ENCODE measurements around the gene ST3GAL4. TPM values are rescaled to one million over a fixed set of nuclear protein-coding genes. Genes with fewer than 3 reads are reported as not detected.

Gene ST3GAL4
- total and polyA plus RNA-seq, 9 of the 15 experiments (the other 6 are each of a cell fraction or from before 2014, with no cell fraction given): 0.27 to 22.9 (median 10.5) TPM

DNA sequence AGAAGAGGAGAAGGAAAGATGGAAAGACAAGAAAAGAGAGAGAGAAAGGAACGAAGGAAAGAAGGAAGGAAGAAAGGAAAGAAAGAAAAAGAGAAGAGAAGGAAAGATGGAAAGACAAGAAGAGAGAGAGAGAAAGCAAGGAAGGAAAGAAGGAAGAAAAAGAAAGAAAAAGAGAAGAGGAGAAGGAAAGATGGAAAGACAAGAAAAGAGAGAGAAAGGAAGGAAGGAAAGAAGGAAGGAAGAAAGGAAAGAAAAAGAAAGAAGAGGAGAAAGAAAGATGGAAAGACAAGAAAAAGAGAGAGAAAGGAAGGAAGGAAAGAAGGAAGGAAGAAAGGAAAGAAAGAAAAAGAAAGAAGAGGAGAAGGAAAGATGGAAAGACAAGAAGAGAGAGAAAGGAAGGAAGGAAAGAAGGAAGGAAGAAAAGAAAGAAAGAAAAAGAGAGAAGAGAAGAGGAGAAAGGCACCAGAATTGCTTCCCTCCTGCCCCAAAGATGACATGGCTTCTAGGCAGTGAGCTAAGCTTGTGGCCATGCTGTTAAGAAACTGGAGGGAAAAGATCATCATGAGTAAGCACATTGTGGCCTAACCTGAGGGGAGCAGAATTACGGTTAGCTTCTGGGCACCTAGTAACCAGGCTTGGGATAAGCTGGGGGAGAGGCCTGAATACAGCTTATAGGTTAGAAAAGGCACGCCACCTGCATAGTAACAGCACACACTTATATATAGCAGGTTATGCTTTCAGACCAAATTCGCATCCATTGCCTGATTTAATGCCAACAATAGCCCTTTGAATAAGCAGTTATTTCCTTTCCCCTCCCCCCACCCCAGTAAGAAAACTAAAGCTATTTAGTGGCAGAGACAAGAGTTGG lies 2.3 kb upstream of the ST3GAL4 start (continued):
- TF ChIP-seq, protein P1, sequence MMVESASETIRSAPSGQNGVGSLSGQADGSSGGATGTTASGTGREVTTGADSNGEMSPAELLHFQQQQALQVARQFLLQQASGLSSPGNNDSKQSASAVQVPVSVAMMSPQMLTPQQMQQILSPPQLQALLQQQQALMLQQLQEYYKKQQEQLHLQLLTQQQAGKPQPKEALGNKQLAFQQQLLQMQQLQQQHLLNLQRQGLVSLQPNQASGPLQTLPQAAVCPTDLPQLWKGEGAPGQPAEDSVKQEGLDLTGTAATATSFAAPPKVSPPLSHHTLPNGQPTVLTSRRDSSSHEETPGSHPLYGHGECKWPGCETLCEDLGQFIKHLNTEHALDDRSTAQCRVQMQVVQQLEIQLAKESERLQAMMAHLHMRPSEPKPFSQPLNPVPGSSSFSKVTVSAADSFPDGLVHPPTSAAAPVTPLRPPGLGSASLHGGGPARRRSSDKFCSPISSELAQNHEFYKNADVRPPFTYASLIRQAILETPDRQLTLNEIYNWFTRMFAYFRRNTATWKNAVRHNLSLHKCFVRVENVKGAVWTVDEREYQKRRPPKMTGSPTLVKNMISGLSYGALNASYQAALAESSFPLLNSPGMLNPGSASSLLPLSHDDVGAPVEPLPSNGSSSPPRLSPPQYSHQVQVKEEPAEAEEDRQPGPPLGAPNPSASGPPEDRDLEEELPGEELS (CRISPR knock-in tag; IDR thresholded peaks at IDR 0.05; ENCODE audit: borderline replicate concordance): no peak
- TF ChIP-seq DMBX1 (CRISPR knock-in tag; IDR thresholded peaks at IDR 0.05; ENCODE audit: borderline replicate concordance) (peak; percentile 90), FOSL1 (tag; conservative IDR thresholded peaks at IDR 0.05) (peak; percentile 49), ZNF668 (CRISPR knock-in tag; IDR thresholded peaks at IDR 0.05) (no peak), ZNF324 (CRISPR knock-in tag; IDR thresholded peaks at IDR 0.05) (no peak), HLTF (IDR thresholded peaks at IDR 0.05) (peak; percentile 95), YY1 (IDR thresholded peaks at IDR 0.05; ENCODE audit: borderline replicate concordance in 1 of 3, control insufficient read depth in 1 of 3, extremely low read depth in 1 of 3, insufficient read depth in 3 of 3, insufficient read length in 1 of 3, insufficient replicate concordance in 2 of 3, low read depth in 1 of 3, low read length in 2 of 3) (peak; percentile 20 to 90 (median 30)), DNMT1 (IDR thresholded peaks at IDR 0.05) (peak; percentile 97), ZNF253 (CRISPR knock-in tag; conservative IDR thresholded peaks at IDR 0.05) (no peak), PHB2 (IDR thresholded peaks at IDR 0.05; ENCODE audit: low read depth) (peak; percentile 84), E2F3 (CRISPR knock-in tag; IDR thresholded peaks at IDR 0.05) (peak; percentile 41; the same call in 1 of the 2 replicates), NKRF (IDR thresholded peaks at IDR 0.05; ENCODE audit: borderline replicate concordance) (peak; percentile 82), SAFB2 (IDR thresholded peaks at IDR 0.05; ENCODE audit: borderline replicate concordance, low read depth, low read length, severe bottlenecking) (no peak), CREM (IDR thresholded peaks at IDR 0.05; ENCODE audit: low read depth) (peak; percentile 53), KHSRP (IDR thresholded peaks at IDR 0.05) (peak; percentile 65; the same call in 1 of the 2 replicates), FOXK1 (CRISPR knock-in tag; IDR thresholded peaks at IDR 0.05; ENCODE audit: borderline replicate concordance) (0 out of 2 replicates have a peak, but pooled peaks have one; percentile 26), SUPT5H (IDR thresholded peaks at IDR 0.05) (peak; percentile 57; the same call in 1 of the 2 replicates), LARP7 (IDR thresholded peaks at IDR 0.05) (peak; percentile 98; the same call in 1 of the 2 replicates)
- TF ChIP-seq, protein P2, sequence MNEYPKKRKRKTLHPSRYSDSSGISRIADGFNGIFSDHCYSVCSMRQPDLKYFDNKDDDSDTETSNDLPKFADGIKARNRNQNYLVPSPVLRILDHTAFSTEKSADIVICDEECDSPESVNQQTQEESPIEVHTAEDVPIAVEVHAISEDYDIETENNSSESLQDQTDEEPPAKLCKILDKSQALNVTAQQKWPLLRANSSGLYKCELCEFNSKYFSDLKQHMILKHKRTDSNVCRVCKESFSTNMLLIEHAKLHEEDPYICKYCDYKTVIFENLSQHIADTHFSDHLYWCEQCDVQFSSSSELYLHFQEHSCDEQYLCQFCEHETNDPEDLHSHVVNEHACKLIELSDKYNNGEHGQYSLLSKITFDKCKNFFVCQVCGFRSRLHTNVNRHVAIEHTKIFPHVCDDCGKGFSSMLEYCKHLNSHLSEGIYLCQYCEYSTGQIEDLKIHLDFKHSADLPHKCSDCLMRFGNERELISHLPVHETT (CRISPR knock-in tag; conservative IDR thresholded peaks at IDR 0.05 in 1 of 2, IDR thresholded peaks at IDR 0.05 in 1 of 2): peak in 1 of 2 experiments; percentile 52; a peak in 1 of 4 replicates
- TF ChIP-seq, protein P3, sequence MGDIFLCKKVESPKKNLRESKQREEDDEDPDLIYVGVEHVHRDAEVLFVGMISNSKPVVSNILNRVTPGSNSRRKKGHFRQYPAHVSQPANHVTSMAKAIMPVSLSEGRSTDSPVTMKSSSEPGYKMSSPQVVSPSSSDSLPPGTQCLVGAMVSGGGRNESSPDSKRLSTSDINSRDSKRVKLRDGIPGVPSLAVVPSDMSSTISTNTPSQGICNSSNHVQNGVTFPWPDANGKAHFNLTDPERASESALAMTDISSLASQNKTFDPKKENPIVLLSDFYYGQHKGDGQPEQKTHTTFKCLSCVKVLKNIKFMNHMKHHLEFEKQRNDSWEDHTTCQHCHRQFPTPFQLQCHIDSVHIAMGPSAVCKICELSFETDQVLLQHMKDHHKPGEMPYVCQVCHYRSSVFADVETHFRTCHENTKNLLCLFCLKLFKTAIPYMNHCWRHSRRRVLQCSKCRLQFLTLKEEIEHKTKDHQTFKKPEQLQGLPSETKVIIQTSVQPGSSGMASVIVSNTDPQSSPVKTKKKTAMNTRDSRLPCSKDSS (IDR thresholded peaks at IDR 0.05; ENCODE audit: low read depth, partially characterized antibody): peak; percentile 47

Measured in K562 (cell line).